ENCODE data around the gene C9orf50.

GRCh38 chr9:129571298-129572051 lies 49.4 kb downstream of the C9orf50 start:
- TF ChIP-seq, protein P1, sequence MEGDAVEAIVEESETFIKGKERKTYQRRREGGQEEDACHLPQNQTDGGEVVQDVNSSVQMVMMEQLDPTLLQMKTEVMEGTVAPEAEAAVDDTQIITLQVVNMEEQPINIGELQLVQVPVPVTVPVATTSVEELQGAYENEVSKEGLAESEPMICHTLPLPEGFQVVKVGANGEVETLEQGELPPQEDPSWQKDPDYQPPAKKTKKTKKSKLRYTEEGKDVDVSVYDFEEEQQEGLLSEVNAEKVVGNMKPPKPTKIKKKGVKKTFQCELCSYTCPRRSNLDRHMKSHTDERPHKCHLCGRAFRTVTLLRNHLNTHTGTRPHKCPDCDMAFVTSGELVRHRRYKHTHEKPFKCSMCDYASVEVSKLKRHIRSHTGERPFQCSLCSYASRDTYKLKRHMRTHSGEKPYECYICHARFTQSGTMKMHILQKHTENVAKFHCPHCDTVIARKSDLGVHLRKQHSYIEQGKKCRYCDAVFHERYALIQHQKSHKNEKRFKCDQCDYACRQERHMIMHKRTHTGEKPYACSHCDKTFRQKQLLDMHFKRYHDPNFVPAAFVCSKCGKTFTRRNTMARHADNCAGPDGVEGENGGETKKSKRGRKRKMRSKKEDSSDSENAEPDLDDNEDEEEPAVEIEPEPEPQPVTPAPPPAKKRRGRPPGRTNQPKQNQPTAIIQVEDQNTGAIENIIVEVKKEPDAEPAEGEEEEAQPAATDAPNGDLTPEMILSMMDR (IDR thresholded peaks at IDR 0.05): no peak
- no peak for TF ChIP-seq EZH2 (IDR thresholded peaks at IDR 0.05; ENCODE audit: borderline replicate concordance, insufficient read depth, low read depth, low read length, poor library complexity, severe bottlenecking)

Data from B cell (primary cell).